HFF-Myc (cell line): ENCODE data around the gene MLLT1.

ENCODE experiments used
- DNase-seq: peaks from one replicate; pipeline ENCODE4 v3.0.0-alpha.2; 2011; ENCODE audit warnings: low read depth; ENCODE audit errors: extremely low read depth
- H3K4me3 ChIP-seq: replicated peaks from 2 replicates; pipeline ENCODE4 v1.5.1; 2011; ENCODE audit warnings: low read depth, mild to moderate bottlenecking, control low read depth, low read length
- CTCF ChIP-seq: IDR thresholded peaks from 2 replicates; pipeline ENCODE4 v1.5.1; 2012; ENCODE audit warnings: mild to moderate bottlenecking, low read depth, low read length, control low read depth; ENCODE audit errors: missing control alignments

MLLT1 gene

DNA sequence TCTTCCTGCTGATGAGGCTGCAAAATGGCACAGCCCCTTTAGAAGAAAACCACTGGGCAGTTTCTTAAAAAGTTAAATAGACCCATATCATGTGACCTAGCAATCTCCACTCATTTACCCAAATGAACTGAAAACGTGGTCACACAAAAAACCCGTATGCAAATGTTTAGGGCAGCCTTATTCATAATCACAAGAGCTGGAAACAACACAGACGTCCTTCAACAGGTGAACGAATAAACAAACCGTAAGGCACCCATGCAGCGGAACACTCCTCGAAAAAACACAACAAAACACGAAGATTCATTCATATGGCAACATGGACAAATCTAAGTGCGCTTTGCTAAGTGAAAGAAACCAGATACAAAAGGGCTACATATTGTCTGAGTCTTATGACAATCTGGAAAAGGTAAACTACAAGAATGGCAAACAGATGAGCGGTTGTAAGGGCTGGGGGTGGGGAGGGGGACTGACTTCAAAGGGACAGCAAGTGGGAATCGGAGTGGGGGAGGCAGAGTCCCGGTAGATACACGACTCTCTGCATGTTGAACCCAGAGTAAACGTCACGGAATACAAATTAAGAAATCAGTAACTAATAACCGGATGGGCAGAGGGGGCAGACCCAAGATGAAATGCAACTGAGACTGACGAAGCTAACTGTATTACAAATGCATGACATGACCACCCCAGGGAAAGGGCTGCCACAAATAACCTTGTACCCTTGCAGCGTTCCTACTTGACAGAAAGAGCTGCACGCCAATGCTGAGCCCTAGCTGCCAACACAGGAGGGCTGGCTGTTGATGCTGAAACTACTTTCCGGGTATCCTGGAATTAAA is 33.4 kb downstream of the MLLT1 start:
- no peak for TF ChIP-seq CTCF
- no peak overlapping the region for H3K4me3 ChIP-seq
- DNase-seq = no peak

DNA sequence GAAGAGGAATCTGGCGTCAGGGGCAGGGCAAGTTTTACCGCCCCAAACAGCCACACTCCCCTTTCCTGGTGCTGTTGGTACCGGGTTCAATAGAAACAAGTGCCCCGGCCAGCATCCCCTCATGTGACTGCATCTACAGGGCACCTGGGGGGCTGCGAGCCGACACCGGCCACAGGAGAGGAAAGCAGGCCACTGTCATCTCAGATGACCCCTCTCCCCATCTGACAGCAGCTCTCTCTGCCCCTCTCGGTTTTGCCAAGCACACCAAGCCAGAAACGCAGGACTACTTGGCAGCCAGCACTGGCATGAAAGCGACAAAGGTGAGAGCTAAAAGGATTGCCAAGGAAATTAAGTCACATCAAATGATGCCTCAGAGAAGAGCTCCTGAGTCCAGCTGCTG is 37.1 kb downstream of the MLLT1 start:
- no peak overlapping the region for H3K4me3 ChIP-seq
- TF ChIP-seq CTCF = no peak
- DNase-seq = no peak

GRCh38 chr19:6241680-6242377 is 37.9 kb downstream of the MLLT1 start:
- no peak overlapping the region for H3K4me3 ChIP-seq
- TF ChIP-seq CTCF = no peak
- DNase-seq = no peak

GRCh38 chr19:6241056-6241455 is 38.7 kb downstream of the MLLT1 start:
- DNase-seq = no peak
- no peak for TF ChIP-seq CTCF

DNA sequence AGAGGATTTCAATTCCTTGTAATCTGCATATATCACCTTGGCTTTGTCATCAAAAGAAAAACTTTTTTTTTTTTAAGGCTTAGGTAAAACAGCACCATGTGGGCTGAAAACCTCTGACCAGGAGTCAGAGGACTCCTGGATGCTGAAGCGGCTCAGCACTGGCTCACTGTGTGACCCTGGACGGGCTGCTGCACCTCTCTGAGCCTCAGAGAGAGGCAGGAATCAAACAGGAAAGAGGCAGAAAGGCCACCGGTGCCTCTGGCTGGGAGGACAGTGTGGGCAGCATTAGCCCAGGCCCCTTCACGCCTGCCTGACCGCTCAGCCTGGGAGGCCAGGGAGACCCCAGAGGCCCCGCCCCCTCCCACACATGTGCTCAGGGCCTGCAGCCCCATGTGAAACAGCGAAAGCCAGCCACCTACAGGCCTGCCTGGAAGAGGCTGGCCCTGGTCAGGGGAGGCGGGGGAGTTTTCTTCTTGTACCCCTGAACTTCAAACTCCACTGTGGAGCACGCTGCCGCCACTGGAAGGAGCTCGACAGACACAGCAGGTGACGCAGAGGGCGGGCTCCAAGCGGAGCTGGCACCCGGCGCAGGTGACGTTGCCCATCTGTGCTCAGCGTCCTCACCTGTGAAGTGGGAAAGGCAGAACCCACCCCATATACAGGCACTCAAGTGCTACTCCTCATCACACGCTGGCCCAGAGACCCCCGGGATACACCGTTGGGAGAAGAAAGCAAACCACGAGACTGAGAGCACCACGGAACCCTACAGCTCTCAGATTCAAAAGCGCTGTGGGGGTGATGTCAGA is 39.7 kb downstream of the MLLT1 start:
- TF ChIP-seq CTCF = no peak
- no peak overlapping the region for H3K4me3 ChIP-seq
- DNase-seq = no peak

More at GRCh38 chr19:6241056-6241455, 38.7 kb downstream of the MLLT1 start:
- H3K4me3 ChIP-seq = no peak overlapping the region

- no peak for DNase-seq
- TF ChIP-seq CTCF = no peak
- H3K4me3 ChIP-seq = no peak overlapping the region
Measured at GRCh38 chr19:6239401-6239844, 40.4 kb downstream of the MLLT1 start.
